CD14-positive monocyte (primary cell): ENCODE data around the gene ABCD2. TPM values are rescaled to one million over a fixed set of nuclear protein-coding genes. Genes with fewer than 3 reads are reported as not detected.

ENCODE experiments used
- DNase-seq, 3 donors: peaks; one replicate each; pipeline ENCODE4 v3.0.0-alpha.2; 2011 to 2022
- H2AFZ ChIP-seq: 2 replicates; pipeline ENCODE4 v1.6.0; 2012; ENCODE audit warnings: mild to moderate bottlenecking, low read depth, low read length, inconsistent platforms; ENCODE audit not compliant: insufficient read depth, poor library complexity, severe bottlenecking
- H3K27ac ChIP-seq, 2 donors: 1 replicate in 1 of 2; 2 replicates in 1 of 2; pipeline ENCODE4 v1.5.1; 2012 to 2013; ENCODE audit warnings: low read length in 2 of 2, control low read depth in 1 of 2, inconsistent platforms in 1 of 2, low read depth in 1 of 2, mild to moderate bottlenecking in 1 of 2
- H3K27me3 ChIP-seq, 2 donors: one replicate each; pipeline versions ENCODE4 v1.6.0 to v1.6.1; 2011 to 2013; ENCODE audit warnings: low read length in 2 of 2; ENCODE audit not compliant: control insufficient read depth in 2 of 2, insufficient read depth in 2 of 2
- H3K36me3 ChIP-seq, 2 donors: replicated peaks in 1 of 2; 1 replicate in 1 of 2; 2 replicates in 1 of 2; pipeline versions ENCODE4 v1.5.1 to v1.6.1; 2012 to 2013; ENCODE audit warnings: low read length in 2 of 2, control low read depth in 1 of 2, inconsistent platforms in 1 of 2, mild to moderate bottlenecking in 1 of 2; ENCODE audit not compliant: insufficient read depth in 2 of 2, control insufficient read depth in 1 of 2
- H3K4me1 ChIP-seq, 2 donors: 1 replicate in 1 of 2; 2 replicates in 1 of 2; pipeline versions ENCODE4 v1.5.1 to v1.6.1; 2012 to 2013; ENCODE audit warnings: low read length in 2 of 2, control low read depth in 1 of 2, inconsistent platforms in 1 of 2, mild to moderate bottlenecking in 1 of 2, moderate library complexity in 1 of 2; ENCODE audit not compliant: insufficient read depth in 2 of 2, control insufficient read depth in 1 of 2
- H3K4me2 ChIP-seq: replicated peaks from 2 replicates; pipeline ENCODE3; 2012; ENCODE audit warnings: low read length, moderate library complexity, mild to moderate bottlenecking; ENCODE audit not compliant: poor library complexity, severe bottlenecking; ENCODE audit errors: extremely low read depth
- H3K4me3 ChIP-seq, 3 experiments: fragments of 200-600 bp in 1 of 3; sonication (generic) in 1 of 3; replicated peaks in 1 of 3; 1 replicate in 2 of 3; 2 replicates in 1 of 3; pipeline ENCODE4 v1.5.1; 2011 to 2013; ENCODE audit warnings: low read length in 3 of 3, mild to moderate bottlenecking in 3 of 3, control low read depth in 2 of 3, low read depth in 2 of 3, inconsistent platforms in 1 of 3, moderate library complexity in 1 of 3
- H3K79me2 ChIP-seq: 2 replicates; pipeline ENCODE4 v1.6.0; 2012; ENCODE audit warnings: mild to moderate bottlenecking, control low read depth, inconsistent platforms, low read length, moderate library complexity; ENCODE audit not compliant: insufficient read depth
- H3K9ac ChIP-seq: 2 replicates; pipeline ENCODE4 v1.6.0; 2017; ENCODE audit warnings: low read length, mild to moderate bottlenecking; ENCODE audit not compliant: insufficient read depth, poor library complexity, severe bottlenecking
- H3K9me3 ChIP-seq, 2 donors: replicated peaks in 1 of 2; 1 replicate in 1 of 2; 2 replicates in 1 of 2; pipeline versions ENCODE4 v1.5.1 to v1.6.1; 2012 to 2013; ENCODE audit warnings: low read length in 2 of 2, control low read depth in 1 of 2; ENCODE audit not compliant: control insufficient read depth in 1 of 2, insufficient read depth in 1 of 2
- H4K20me1 ChIP-seq: 2 replicates; pipeline ENCODE4 v1.6.0; 2012; ENCODE audit warnings: mild to moderate bottlenecking, low read length, control low read depth, moderate library complexity; ENCODE audit not compliant: insufficient read depth
- H3K27ac Mint-ChIP-seq, 7 donors: one replicate each; pipeline ENCODE4 v1.8.0; 2020; ENCODE audit warnings: mild to moderate bottlenecking in 7 of 7, mixed read lengths in 7 of 7, moderate library complexity in 6 of 7, inconsistent platforms in 2 of 7
- H3K27me3 Mint-ChIP-seq, 3 donors: one replicate each; pipeline ENCODE4 v1.8.0; 2021 to 2022; ENCODE audit warnings: low read depth in 3 of 3, mild to moderate bottlenecking in 3 of 3, mixed read lengths in 3 of 3, moderate library complexity in 3 of 3, inconsistent platforms in 1 of 3
- H3K36me3 Mint-ChIP-seq, 2 donors: one replicate each; pipeline ENCODE4 v1.8.0; 2020; ENCODE audit warnings: mixed read lengths in 2 of 2, inconsistent platforms in 1 of 2, mild to moderate bottlenecking in 1 of 2
- H3K4me1 Mint-ChIP-seq: one replicate; pipeline ENCODE4 v1.8.0; 2020; ENCODE audit warnings: mild to moderate bottlenecking, mixed read lengths
- H3K4me3 Mint-ChIP-seq, 2 donors: one replicate each; pipeline ENCODE4 v1.8.0; 2020; ENCODE audit warnings: mild to moderate bottlenecking in 2 of 2, mixed read lengths in 2 of 2, moderate library complexity in 1 of 2
- H3K9me3 Mint-ChIP-seq, 7 donors: one replicate each; pipeline ENCODE4 v1.8.0; 2020 to 2022; ENCODE audit warnings: mixed read lengths in 7 of 7, mild to moderate bottlenecking in 6 of 7, moderate library complexity in 6 of 7, inconsistent platforms in 2 of 7
- CTCF ChIP-seq: fragments of 200-600 bp; IDR thresholded peaks from one replicate; pipeline ENCODE4 v1.8.0; 2022; ENCODE audit warnings: antibody characterized with exemption, mild to moderate bottlenecking
- WGBS: methylation state at CpG from one replicate; pipeline ENCODE4 v1.1.5; 2013; ENCODE audit warnings: missing lambda C conversion rate; ENCODE audit not compliant: insufficient coverage; 5-methylcytosine and 5-hydroxymethylcytosine counted together
- intact Hi-C, 2 donors: fragments of 100-400 bp; cut with micrococcal nuclease; formaldehyde crosslinking; loops; one replicate each; pipeline versions ENCODE4 v1.15.0 to v1.15.1; 2023
- polyA plus RNA-seq, 3 donors: library from polyadenylated mRNA; depleted of rRNA in 1 of 3; unstranded in 2 of 3; stranded (reverse) in 1 of 3; fragments of 300-500 nt in 2 of 3; fragments of >200 nt in 1 of 3; fragmentation: Illumina TruSeq in 2 of 3; gene quantifications; 1 replicate in 2 of 3; 2 replicates in 1 of 3; pipeline ENCODE4 v1.2.3, GENCODE V29; 2012 to 2021

The ABCD2 gene
- polyA plus RNA-seq, 3 donors = not detected

DNA sequence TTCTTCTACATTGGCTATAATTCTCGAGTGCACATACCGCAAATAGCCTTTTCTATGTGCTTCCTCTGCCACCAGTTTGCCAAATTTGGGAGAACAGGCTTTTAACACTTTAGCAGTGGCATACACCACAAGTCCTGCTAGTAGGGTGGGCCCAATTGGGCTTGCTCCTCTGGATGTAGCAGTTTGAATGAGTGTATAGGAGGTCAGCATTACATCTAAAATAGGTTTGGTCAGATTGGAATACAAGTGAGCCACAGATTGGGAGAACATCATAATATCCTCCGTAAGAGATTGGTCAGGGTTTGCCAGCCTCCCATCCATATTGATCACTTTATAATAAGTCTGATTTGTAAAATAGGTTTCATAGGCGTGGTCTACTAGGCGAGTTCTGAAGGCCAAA is 902 bp downstream of the ABCD2 start:
- Histone ChIP-seq H3K36me3 (no peaks in the 10 kb centered on the region), H2AFZ (no peak overlapping the region), H3K79me2 (no peaks in the 10 kb centered on the region), H3K9me3 (no peaks in the 10 kb centered on the region), H3K9ac (no peak overlapping the region), H3K4me2 (no peak overlapping the region), H3K4me3 (no peak overlapping the region), H3K4me1 (peaks cover 14 to 16% of the 10 kb centered on the region in 2 donors), H3K27ac (no peak overlapping the region), H4K20me1 (no peaks in the 10 kb centered on the region), H3K27me3 (no peaks in the 10 kb centered on the region)
- intact Hi-C loops = no loop called here
- H3K27me3 Mint-ChIP-seq = peaks cover 0 to 2% (median 0%) of the 10 kb centered on the region in 3 donors
- H3K4me3 Mint-ChIP-seq = no peak overlapping the region
- H3K4me1 Mint-ChIP-seq = peaks cover 4% of the 10 kb centered on the region
- H3K36me3 Mint-ChIP-seq = no peaks in the 10 kb centered on the region
- no peak overlapping the region for H3K27ac Mint-ChIP-seq
- 90% methylated on average over 2 of the region's 5 CpGs for WGBS
- H3K9me3 Mint-ChIP-seq = no peaks in the 10 kb centered on the region
- no peak for DNase-seq
- TF ChIP-seq CTCF = no peak

GRCh38 chr12:39617887-39618286 is 1.7 kb downstream of the ABCD2 start:
- no peak for TF ChIP-seq CTCF
- no peaks in the 10 kb centered on the region for H3K36me3 Mint-ChIP-seq
- Histone ChIP-seq H3K4me1 (peaks cover 14 to 16% of the 10 kb centered on the region in 2 donors), H4K20me1 (no peaks in the 10 kb centered on the region), H3K27me3 (no peaks in the 10 kb centered on the region), H3K27ac (no peak overlapping the region), H3K9ac (no peak overlapping the region), H3K9me3 (no peaks in the 10 kb centered on the region), H2AFZ (no peak overlapping the region), H3K4me3 (no peak overlapping the region), H3K36me3 (no peaks in the 10 kb centered on the region), H3K79me2 (no peaks in the 10 kb centered on the region), H3K4me2 (no peak overlapping the region)
- no peak overlapping the region for H3K4me3 Mint-ChIP-seq
- intact Hi-C loops = no loop called here
- no peaks in the 10 kb centered on the region for H3K9me3 Mint-ChIP-seq
- H3K4me1 Mint-ChIP-seq = peaks cover 4% of the 10 kb centered on the region
- WGBS = no CpG with 5 or more reads among the region's 1 CpG
- no peak for DNase-seq
- peaks cover 0 to 2% (median 0%) of the 10 kb centered on the region in 3 donors for H3K27me3 Mint-ChIP-seq
- peak overlapping the region in 1 of 7 donors; percentile 29 for H3K27ac Mint-ChIP-seq
